Tongue (tissue), 2 donors: ENCODE data around the gene GANC. TPM values are rescaled to one million over a fixed set of nuclear protein-coding genes. Genes with fewer than 3 reads are reported as not detected.
"Not testable (repeated sequence)": the region's sequence is repeated elsewhere in the genome, so short reads cannot be mapped to it uniquely, and the experiment has no call there.

Source experiments
- DNase-seq: peaks from one replicate; pipeline ENCODE4 v3.0.0-alpha.2; 2015
- total RNA-seq: library from RNA; depleted of rRNA; stranded (reverse); fragments of >200 nt; gene quantifications from one replicate; pipeline ENCODE4 v1.2.3, GENCODE V29; 2014

The GANC gene
- total RNA-seq = 23.8 TPM

- DNase-seq = peak; percentile 100
Measured at GRCh38 chr15:42272939-42273899, at the start of gene GANC, which contains the start of gene TMEM87A. TSS of gene GANC (plus strand) at chr15:42273201. CDS start at chr15:42274482, 1,281 bp downstream. TSS of gene TMEM87A (minus strand) at chr15:42273433. CDS start at chr15:42273398, 35 bp downstream.

- DNase-seq = no peak
Measured at GRCh38 chr15:42226648-42227047, 46.4 kb upstream of the GANC start.

GRCh38 chr15:42228036-42228435 is 45.0 kb upstream of the GANC start:
- no peak for DNase-seq

GRCh38 chr15:42228981-42229380 is 44.0 kb upstream of the GANC start:
- DNase-seq = not testable (repeated sequence)

- DNase-seq = no peak
Measured at GRCh38 chr15:42231088-42231487, 41.9 kb upstream of the GANC start.

- no peak for DNase-seq
Measured at GRCh38 chr15:42232606-42233005, 40.4 kb upstream of the GANC start.

GRCh38 chr15:42233107-42233506 is 39.9 kb upstream of the GANC start:
- no peak for DNase-seq

GRCh38 chr15:42239528-42240182 is 33.3 kb upstream of the GANC start:
- no peak for DNase-seq

- no peak for DNase-seq
Measured at GRCh38 chr15:42240823-42241222, 32.2 kb upstream of the GANC start.

GRCh38 chr15:42253300-42253699 is 19.7 kb upstream of the GANC start:
- no peak for DNase-seq

GRCh38 chr15:42264795-42265194 is 8.2 kb upstream of the GANC start:
- DNase-seq = no peak

- DNase-seq = no peak
Measured at GRCh38 chr15:42267286-42267685, 5.7 kb upstream of the GANC start.

- no peak for DNase-seq
Measured at GRCh38 chr15:42270551-42270950, 2.5 kb upstream of the GANC start.

GRCh38 chr15:42270996-42271395 is 2.0 kb upstream of the GANC start:
- DNase-seq = no peak

GRCh38 chr15:42273900-42274701 is 1.1 kb downstream of the GANC start:
- DNase-seq = peak; percentile 73

- no peak for DNase-seq
Measured at GRCh38 chr15:42274702-42274989, 1.6 kb downstream of the GANC start.

- no peak for DNase-seq
Measured at GRCh38 chr15:42275780-42276391, 2.9 kb downstream of the GANC start.

- DNase-seq = no peak
Measured at GRCh38 chr15:42276762-42277161, 3.8 kb downstream of the GANC start.

- DNase-seq = no peak
Measured at GRCh38 chr15:42279234-42279723, 6.3 kb downstream of the GANC start.

- no peak for DNase-seq
Measured at GRCh38 chr15:42282344-42282743, 9.3 kb downstream of the GANC start.

GRCh38 chr15:42282926-42283325 is 9.9 kb downstream of the GANC start:
- no peak for DNase-seq

- no peak for DNase-seq
Measured at GRCh38 chr15:42283671-42284070, 10.7 kb downstream of the GANC start.
